Fibroblast of lung (primary cell): ENCODE results near the gene CAPN12. TPM values are rescaled to one million over a fixed set of nuclear protein-coding genes. Genes with fewer than 3 reads are reported as not detected.

Source experiments
- DNase-seq, 2 donors: peaks; one replicate each; pipeline versions ENCODE4 v3.0.0 to v3.0.0-alpha.2; 2010; ENCODE audit warnings: low read depth in 2 of 2
- H2AFZ ChIP-seq: 2 replicates; pipeline ENCODE4 v1.5.1; 2012; ENCODE audit warnings: low read length, control low read depth, inconsistent platforms
- H3K27ac ChIP-seq: 2 replicates; pipeline ENCODE4 v1.5.1; 2011; ENCODE audit warnings: low read length, control low read depth; ENCODE audit not compliant: insufficient read depth
- H3K27me3 ChIP-seq: 2 replicates; pipeline ENCODE4 v1.5.1; 2011; ENCODE audit warnings: mild to moderate bottlenecking, low read length; ENCODE audit not compliant: control insufficient read depth, insufficient read depth
- H3K36me3 ChIP-seq: 2 replicates; pipeline ENCODE4 v1.5.1; 2011; ENCODE audit warnings: low read length; ENCODE audit not compliant: control insufficient read depth, insufficient read depth
- H3K4me1 ChIP-seq: 2 replicates; pipeline ENCODE4 v1.5.1; 2011; ENCODE audit warnings: low read length; ENCODE audit not compliant: control insufficient read depth, insufficient read depth; ENCODE audit errors: extremely low read depth
- H3K4me2 ChIP-seq: 2 replicates; pipeline ENCODE4 v1.5.1; 2011; ENCODE audit warnings: low read length, control low read depth; ENCODE audit not compliant: insufficient read depth; ENCODE audit errors: extremely low read depth
- H3K4me3 ChIP-seq, 4 experiments: fragments of 200-600 bp in 1 of 4; sonication (generic) in 1 of 4; replicated peaks in 1 of 4; 2 replicates each; pipeline ENCODE4 v1.5.1; 2011 to 2016; ENCODE audit warnings: low read length in 4 of 4, low read depth in 3 of 4, mild to moderate bottlenecking in 3 of 4, control low read depth in 2 of 4, inconsistent platforms in 1 of 4, mixed read lengths in 1 of 4; ENCODE audit not compliant: insufficient read depth in 1 of 4; ENCODE audit errors: control extremely low read depth in 1 of 4
- H3K79me2 ChIP-seq: 2 replicates; pipeline ENCODE4 v1.5.1; 2012; ENCODE audit warnings: mild to moderate bottlenecking, low read length, inconsistent platforms; ENCODE audit not compliant: control insufficient read depth, insufficient read depth
- H3K9ac ChIP-seq: 2 replicates; pipeline ENCODE4 v1.5.1; 2011; ENCODE audit warnings: mild to moderate bottlenecking, low read length, control low read depth; ENCODE audit not compliant: insufficient read depth
- H3K9me3 ChIP-seq: 2 replicates; pipeline ENCODE4 v1.5.1; 2012; ENCODE audit warnings: low read depth, low read length; ENCODE audit not compliant: control insufficient read depth, insufficient read depth
- H4K20me1 ChIP-seq: 2 replicates; pipeline ENCODE4 v1.5.1; 2011; ENCODE audit warnings: low read length; ENCODE audit not compliant: control insufficient read depth, insufficient read depth; ENCODE audit errors: extremely low read depth
- EZH2 ChIP-seq: IDR thresholded peaks from 2 replicates; pipeline ENCODE4 v1.5.1; 2012; ENCODE audit warnings: low read length, control low read depth, mild to moderate bottlenecking; ENCODE audit errors: missing control alignments
- polyA plus RNA-seq, 2 donors: library from polyadenylated mRNA; depleted of rRNA in 1 of 2; stranded (reverse) in 1 of 2; unstranded in 1 of 2; fragments of >200 nt; gene quantifications; 2 replicates each; pipeline ENCODE4 v1.2.1, GENCODE V29; 2011 to 2012; ENCODE audit warnings: missing spikeins in 1 of 2
- total RNA-seq: library from RNA; depleted of rRNA; stranded (reverse); fragments of >200 nt; gene quantifications from 2 replicates; pipeline ENCODE4 v1.2.1, GENCODE V29; 2014
- TF ChIP-seq, protein P1 (sequence below), 2 donors: IDR thresholded peaks in 1 of 2; conservative IDR thresholded peaks in 1 of 2; 1 replicate in 1 of 2; 2 replicates in 1 of 2; pipeline ENCODE4 v1.5.1; 2011 to 2012; ENCODE audit warnings: low read length in 2 of 2, control low read depth in 1 of 2, inconsistent platforms in 1 of 2, low read depth in 1 of 2, mild to moderate bottlenecking in 1 of 2

CAPN12 gene
- total and polyA plus RNA-seq, 2 donors (not counting 1 experiment from before 2014, with no cell fraction given), result 0.20 to 0.50 TPM

GRCh38 chr19:38684862-38685665, 59.2 kb downstream of the CAPN12 start:
- Histone ChIP-seq H3K4me2 (peak overlapping the region; percentile 60), H3K27ac (peak overlapping the region; percentile 93), H3K36me3 (peaks cover 5% of the 10 kb centered on the region), H3K27me3 (no peaks in the 10 kb centered on the region), H3K9ac (peak overlapping the region; percentile 20), H3K4me1 (peaks cover 46% of the 10 kb centered on the region), H3K9me3 (no peaks in the 10 kb centered on the region), H3K4me3 (peak overlapping the region in 2 of 4 experiments; percentile 4 to 31), H2AFZ (no peak overlapping the region), H3K79me2 (peaks cover 91% of the 10 kb centered on the region), H4K20me1 (no peaks in the 10 kb centered on the region)
- no peak for DNase-seq
- TF ChIP-seq EZH2, result no peak
- TF ChIP-seq, protein P1, sequence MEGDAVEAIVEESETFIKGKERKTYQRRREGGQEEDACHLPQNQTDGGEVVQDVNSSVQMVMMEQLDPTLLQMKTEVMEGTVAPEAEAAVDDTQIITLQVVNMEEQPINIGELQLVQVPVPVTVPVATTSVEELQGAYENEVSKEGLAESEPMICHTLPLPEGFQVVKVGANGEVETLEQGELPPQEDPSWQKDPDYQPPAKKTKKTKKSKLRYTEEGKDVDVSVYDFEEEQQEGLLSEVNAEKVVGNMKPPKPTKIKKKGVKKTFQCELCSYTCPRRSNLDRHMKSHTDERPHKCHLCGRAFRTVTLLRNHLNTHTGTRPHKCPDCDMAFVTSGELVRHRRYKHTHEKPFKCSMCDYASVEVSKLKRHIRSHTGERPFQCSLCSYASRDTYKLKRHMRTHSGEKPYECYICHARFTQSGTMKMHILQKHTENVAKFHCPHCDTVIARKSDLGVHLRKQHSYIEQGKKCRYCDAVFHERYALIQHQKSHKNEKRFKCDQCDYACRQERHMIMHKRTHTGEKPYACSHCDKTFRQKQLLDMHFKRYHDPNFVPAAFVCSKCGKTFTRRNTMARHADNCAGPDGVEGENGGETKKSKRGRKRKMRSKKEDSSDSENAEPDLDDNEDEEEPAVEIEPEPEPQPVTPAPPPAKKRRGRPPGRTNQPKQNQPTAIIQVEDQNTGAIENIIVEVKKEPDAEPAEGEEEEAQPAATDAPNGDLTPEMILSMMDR (conservative IDR thresholded peaks at IDR 0.05 in 1 of 2, IDR thresholded peaks at IDR 0.05 in 1 of 2; ENCODE audit: low read depth in 1 of 2, low read length in 2 of 2), result no peak

- peak; percentile 89 to 95 for DNase-seq
- H3K4me2 ChIP-seq, result peak overlapping the region; percentile 60
- H3K27ac ChIP-seq, result peak overlapping the region; percentile 93
- H3K4me3 ChIP-seq, result peak overlapping the region in 2 of 4 experiments; percentile 4 to 31
- no peaks in the 10 kb centered on the region for H3K27me3 ChIP-seq
- no peaks in the 10 kb centered on the region for H4K20me1 ChIP-seq
- peaks cover 6% of the 10 kb centered on the region for H3K36me3 ChIP-seq
- no peak overlapping the region for H2AFZ ChIP-seq
- no peak for TF ChIP-seq EZH2
- TF ChIP-seq, protein P1 (conservative IDR thresholded peaks at IDR 0.05 in 1 of 2, IDR thresholded peaks at IDR 0.05 in 1 of 2; ENCODE audit: low read depth in 1 of 2, low read length in 2 of 2), result no peak
- H3K9ac ChIP-seq, result peak overlapping the region; percentile 29
- H3K79me2 ChIP-seq, result peaks cover 91% of the 10 kb centered on the region
- peaks cover 51% of the 10 kb centered on the region for H3K4me1 ChIP-seq
- no peaks in the 10 kb centered on the region for H3K9me3 ChIP-seq
Measured at GRCh38 chr19:38684078-38684861, 60.0 kb downstream of the CAPN12 start.
